A549 (cell line): ENCODE results near the gene NMRK1. TPM values are rescaled to one million over a fixed set of nuclear protein-coding genes. Genes with fewer than 3 reads are reported as not detected.

Source experiments
- ATAC-seq, 2 experiments: fragments of 200-7000 bp in 1 of 2; fragments of >200 bp in 1 of 2; cut with Nextera tagmentation in 1 of 2; cut with Tn5 transposase in 1 of 2; 3 replicates each; pipeline versions ENCODE4 v1.8.0 to v1.9.1; 2018 to 2020; ENCODE audit warnings: mild to moderate bottlenecking in 1 of 2, moderate library complexity in 1 of 2
- CTCF ChIA-PET: fragments of 300-600 bp; sonication (Branson Sonifier 250); formaldehyde crosslinking; extraction: SDS; loops from one replicate; lab custom pipeline; 2021; ENCODE audit warnings: antibody characterized with exemption, inconsistent platforms; lab: Yijun Ruan, JAX
- POLR2A ChIA-PET: fragments of 350-600 bp; formaldehyde crosslinking; extraction: SDS; loops from one replicate; lab custom pipeline; 2021; ENCODE audit warnings: antibody characterized with exemption, inconsistent platforms; lab: Yijun Ruan, JAX
- DNase-seq, 2 experiments: peaks; one replicate each; pipeline versions ENCODE4 v3.0.0 to v3.0.0-alpha.2; 2011 to 2016; ENCODE audit warnings: low read depth in 1 of 2, low spot score in 1 of 2
- FAIRE-seq: peaks from 2 replicates; lab custom pipeline; 2011; peaks lifted over from hg19 to GRCh38; lab: Jason Lieb, UNC
- H3K27ac ChIP-seq, 2 experiments: fragments of >200 bp; sonication (Bioruptor Twin); formaldehyde crosslinking; 3 replicates each; pipeline ENCODE4 v1.5.1; 2016 to 2017
- H3K4me1 ChIP-seq: fragments of >200 bp; sonication (Bioruptor Twin); formaldehyde crosslinking; 3 replicates; pipeline ENCODE4 v1.6.1; 2016
- H3K4me2 ChIP-seq: fragments of >200 bp; sonication (Bioruptor Twin); formaldehyde crosslinking; 3 replicates; pipeline ENCODE4 v1.6.1; 2016
- H3K4me3 ChIP-seq: fragments of >200 bp; sonication (Bioruptor Twin); formaldehyde crosslinking; 3 replicates; pipeline ENCODE4 v1.5.1; 2016
- H3K9me3 ChIP-seq: fragments of >200 bp; sonication (Bioruptor Twin); formaldehyde crosslinking; 3 replicates; pipeline ENCODE4 v1.6.1; 2016
- ATOH8 ChIP-seq: fragments of 250-450 bp; sonication (Bioruptor Pico); IDR thresholded peaks from 2 replicates; pipeline ENCODE4 v1.5.0; 2020; ENCODE audit warnings: low read depth, mild to moderate bottlenecking, moderate library complexity
- BHLHE40 ChIP-seq: IDR thresholded peaks from 2 replicates; pipeline ENCODE4 v1.6.1; 2012; ENCODE audit warnings: low read depth, low read length, inconsistent platforms
- CHD2 ChIP-seq: fragments of 150-350 bp; IDR thresholded peaks from 2 replicates; pipeline ENCODE4 v1.6.1; 2014; ENCODE audit warnings: low read length; ENCODE audit not compliant: partially characterized antibody
- CTCF ChIP-seq: fragments of >200 bp; sonication (Bioruptor Twin); formaldehyde crosslinking; IDR thresholded peaks from 3 replicates; pipeline ENCODE4 v1.5.1; 2016
- EHF ChIP-seq: fragments of 250-450 bp; sonication (Bioruptor Pico); IDR thresholded peaks from 2 replicates; pipeline ENCODE4 v1.5.0; 2020; ENCODE audit warnings: mild to moderate bottlenecking
- EHMT2 ChIP-seq: fragments of 200-600 bp; sonication (generic); IDR thresholded peaks from 2 replicates; pipeline ENCODE4 v1.6.1; 2016; ENCODE audit warnings: antibody characterized with exemption, low read depth, mild to moderate bottlenecking, moderate library complexity
- EP300 ChIP-seq, 2 experiments: fragments of >200 bp; sonication (Bioruptor Twin); formaldehyde crosslinking; IDR thresholded peaks; 2 replicates in 1 of 2; 3 replicates in 1 of 2; pipeline ENCODE4 v1.6.1; 2016 to 2017
- FOSB ChIP-seq: fragments of 250-450 bp; sonication (Bioruptor Pico); IDR thresholded peaks from 2 replicates; pipeline ENCODE4 v1.5.0; 2020; ENCODE audit warnings: mild to moderate bottlenecking, moderate library complexity
- FOSL2 ChIP-seq, 2 experiments: fragments of 450-650 bp in 1 of 2; fragments of >200 bp in 1 of 2; sonication (Bioruptor Twin) in 1 of 2; formaldehyde crosslinking; IDR thresholded peaks; 2 replicates each; pipeline versions ENCODE4 v1.5.0 to v1.6.1; 2016 to 2020; ENCODE audit warnings: mild to moderate bottlenecking in 1 of 2, moderate library complexity in 1 of 2
- FOXS1 ChIP-seq: fragments of 250-450 bp; sonication (Bioruptor Pico); IDR thresholded peaks from 2 replicates; pipeline ENCODE4 v1.5.0; 2020; ENCODE audit warnings: mild to moderate bottlenecking, moderate library complexity
- GATA3 ChIP-seq: IDR thresholded peaks from 2 replicates; pipeline ENCODE4 v1.6.1; 2012; ENCODE audit warnings: borderline replicate concordance
- HMGXB4 ChIP-seq: fragments of 250-450 bp; sonication (Bioruptor Pico); IDR thresholded peaks from 2 replicates; pipeline ENCODE4 v1.5.0; 2021; ENCODE audit warnings: mild to moderate bottlenecking, moderate library complexity, borderline replicate concordance
- HOXA7 ChIP-seq: fragments of 250-450 bp; sonication (Bioruptor Pico); IDR thresholded peaks from 2 replicates; pipeline ENCODE4 v1.5.0; 2020; ENCODE audit warnings: mild to moderate bottlenecking, moderate library complexity
- HOXB13 ChIP-seq: fragments of 250-450 bp; sonication (Bioruptor Pico); IDR thresholded peaks from 2 replicates; pipeline ENCODE4 v1.5.0; 2020; ENCODE audit warnings: low read depth, mild to moderate bottlenecking, moderate library complexity
- JUNB ChIP-seq: fragments of >200 bp; sonication (Bioruptor Twin); formaldehyde crosslinking; IDR thresholded peaks from 2 replicates; pipeline ENCODE4 v1.6.1; 2016
- KDM1A ChIP-seq: fragments of 200-600 bp; sonication (generic); IDR thresholded peaks from 2 replicates; pipeline ENCODE4 v1.6.1; 2016; ENCODE audit warnings: low read depth, mild to moderate bottlenecking
- KDM5A ChIP-seq: fragments of 200-600 bp; sonication (generic); IDR thresholded peaks from 2 replicates; pipeline ENCODE4 v1.6.1; 2016; ENCODE audit warnings: antibody characterized with exemption, mild to moderate bottlenecking
- MAZ ChIP-seq: fragments of 150-350 bp; IDR thresholded peaks from 2 replicates; pipeline ENCODE4 v1.6.1; 2014; ENCODE audit warnings: antibody characterized with exemption, low read depth, low read length, borderline replicate concordance
- NFE2L2 ChIP-seq: fragments of 150-350 bp; conservative IDR thresholded peaks from 2 replicates; pipeline ENCODE4 v1.6.1; 2014; ENCODE audit warnings: low read length
- PHF8 ChIP-seq: fragments of 200-600 bp; sonication (generic); IDR thresholded peaks from 2 replicates; pipeline ENCODE4 v1.6.1; 2016; ENCODE audit warnings: low read depth, mild to moderate bottlenecking, antibody characterized with exemption, moderate library complexity, borderline replicate concordance
- RAD21 ChIP-seq, 2 experiments: fragments of >200 bp in 1 of 2; sonication (Bioruptor Twin) in 1 of 2; formaldehyde crosslinking in 1 of 2; IDR thresholded peaks in 1 of 2; conservative IDR thresholded peaks in 1 of 2; 2 replicates in 1 of 2; 3 replicates in 1 of 2; pipeline ENCODE4 v1.6.1; 2012 to 2018; ENCODE audit warnings: inconsistent platforms in 1 of 2
- RARB ChIP-seq: fragments of 250-450 bp; sonication (Bioruptor Pico); IDR thresholded peaks from 2 replicates; pipeline ENCODE4 v1.8.0; 2021; ENCODE audit warnings: mild to moderate bottlenecking, moderate library complexity
- RNF2 ChIP-seq: fragments of 200-600 bp; sonication (generic); IDR thresholded peaks from 2 replicates; pipeline ENCODE4 v1.6.1; 2016; ENCODE audit warnings: low read depth, mild to moderate bottlenecking, antibody characterized with exemption, moderate library complexity, borderline replicate concordance
- ZC3H11A ChIP-seq: fragments of 450-650 bp; IDR thresholded peaks from 2 replicates; pipeline ENCODE4 v1.6.1; 2014; ENCODE audit warnings: antibody characterized with exemption, mild to moderate bottlenecking
- ZFP36 ChIP-seq: fragments of 450-650 bp; IDR thresholded peaks from 2 replicates; pipeline ENCODE4 v1.6.1; 2014; ENCODE audit warnings: borderline replicate concordance; ENCODE audit not compliant: partially characterized antibody
- ZNF302 ChIP-seq: fragments of 250-450 bp; sonication (Bioruptor Pico); IDR thresholded peaks from 2 replicates; pipeline ENCODE4 v1.9.0; 2021; ENCODE audit warnings: inconsistent platforms, mild to moderate bottlenecking, moderate library complexity
- ZSCAN20 ChIP-seq: fragments of 250-450 bp; sonication (Bioruptor Pico); IDR thresholded peaks from 2 replicates; pipeline ENCODE4 v1.8.0; 2022; ENCODE audit warnings: mild to moderate bottlenecking, moderate library complexity
- WGBS: methylation state at CpG from one replicate; pipeline ENCODE4 v1.1.6; 2017; ENCODE audit errors: missing lambda C conversion rate; 5-methylcytosine and 5-hydroxymethylcytosine counted together
- polyA plus RNA-seq, 4 experiments: library from polyadenylated mRNA; depleted of rRNA in 3 of 4; stranded (reverse); fragments of >200 nt; fragmentation: RNase III in 1 of 4; extraction: RNeasy Plus Mini Kit Qiagen cat#74134 plus additional on column Dnase treatment in 1 of 4; gene quantifications; 2 replicates in 3 of 4; 3 replicates in 1 of 4; pipeline ENCODE4 v1.2.3, GENCODE V29; 2011 to 2017
- TF ChIP-seq, protein P1 (sequence below): fragments of 150-350 bp; IDR thresholded peaks from 2 replicates; pipeline ENCODE4 v1.6.1; 2014; ENCODE audit warnings: low read depth, mild to moderate bottlenecking, low read length

NMRK1 gene
- polyA plus RNA-seq, 2 of the 4 experiments (the other 2 are of a cell fraction), result 7.6 to 10.5 TPM

DNA sequence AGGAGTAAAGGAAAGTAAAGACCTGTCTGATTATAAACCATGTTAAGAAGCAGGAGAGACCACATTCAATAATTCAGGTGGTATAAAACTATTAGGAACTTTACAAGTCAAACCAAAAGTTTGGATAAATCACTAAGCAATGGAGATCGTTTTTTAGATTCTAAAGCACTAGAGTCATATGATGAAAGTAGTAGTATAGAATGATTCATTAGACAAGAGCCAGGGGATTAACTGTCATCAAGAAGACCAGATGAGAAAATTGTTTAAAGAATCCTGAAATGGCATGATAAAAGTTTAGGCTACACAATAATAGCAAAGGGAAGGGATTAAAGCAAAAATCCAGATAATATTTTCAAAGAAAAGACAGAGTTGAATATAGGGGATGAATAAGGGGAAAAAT lies 46.9 kb downstream of the NMRK1 start:
- TF ChIP-seq, protein P1, sequence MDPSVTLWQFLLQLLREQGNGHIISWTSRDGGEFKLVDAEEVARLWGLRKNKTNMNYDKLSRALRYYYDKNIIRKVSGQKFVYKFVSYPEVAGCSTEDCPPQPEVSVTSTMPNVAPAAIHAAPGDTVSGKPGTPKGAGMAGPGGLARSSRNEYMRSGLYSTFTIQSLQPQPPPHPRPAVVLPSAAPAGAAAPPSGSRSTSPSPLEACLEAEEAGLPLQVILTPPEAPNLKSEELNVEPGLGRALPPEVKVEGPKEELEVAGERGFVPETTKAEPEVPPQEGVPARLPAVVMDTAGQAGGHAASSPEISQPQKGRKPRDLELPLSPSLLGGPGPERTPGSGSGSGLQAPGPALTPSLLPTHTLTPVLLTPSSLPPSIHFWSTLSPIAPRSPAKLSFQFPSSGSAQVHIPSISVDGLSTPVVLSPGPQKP, result no peak
- TF ChIP-seq HOXA7 (CRISPR knock-in tag) (no peak), FOXS1 (CRISPR knock-in tag) (no peak), MAZ (no peak), JUNB (no peak), KDM5A (no peak), PHF8 (no peak), HMGXB4 (CRISPR knock-in tag) (no peak), FOSL2 (IDR thresholded peaks at IDR 0.05) (no peak), FOSL2 (CRISPR knock-in tag; IDR thresholded peaks at IDR 0.05) (no peak), ZC3H11A (no peak), GATA3 (no peak)
- H3K4me2 ChIP-seq, result no peak overlapping the region
- WGBS, result 18% methylated on average over 1 of the region's 1 CpG
- FAIRE-seq, result no peak
- H3K4me3 ChIP-seq, result no peak overlapping the region
- no peaks in the 10 kb centered on the region for H3K9me3 ChIP-seq
- POLR2A ChIA-PET, result no interaction called here
- no peak overlapping the region for H3K27ac ChIP-seq
- no peak for ATAC-seq
- no peaks in the 10 kb centered on the region for H3K4me1 ChIP-seq
- no peak for DNase-seq
- CTCF ChIA-PET, result interaction anchor here (2.3 to 2.9 kb wide), 2 partner anchors 13 to 267 kb away, joined by 7 read pairs; partner anchors contain the start of gene CARNMT1

- ChIA-PET POLR2A (no interaction called here), CTCF (interaction anchor here (1.2 to 2.9 kb wide), 2 partner anchors 11 to 26 kb away, joined by 4 to 7 read pairs; partner anchors contain the start of gene CARNMT1)
- no peak for DNase-seq
- 26% methylated on average over 3 of the region's 3 CpGs for WGBS
- no peak for FAIRE-seq
- ATAC-seq, result no peak
- Histone ChIP-seq H3K4me1 (no peaks in the 10 kb centered on the region), H3K4me3 (no peak overlapping the region), H3K4me2 (no peak overlapping the region), H3K27ac (no peak overlapping the region), H3K9me3 (no peaks in the 10 kb centered on the region)
- TF ChIP-seq NFE2L2, result no peak
- TF ChIP-seq BHLHE40, result no peak
- TF ChIP-seq EHMT2, result no peak
- no peak for TF ChIP-seq EP300 (IDR thresholded peaks at IDR 0.05)
- TF ChIP-seq ZFP36, result no peak
- TF ChIP-seq CTCF, result no peak
- TF ChIP-seq ZSCAN20 (CRISPR knock-in tag), result no peak
- no peak for TF ChIP-seq FOSB (CRISPR knock-in tag)
- TF ChIP-seq GATA3, result no peak
- TF ChIP-seq ZNF302 (CRISPR knock-in tag), result no peak
- no peak for TF ChIP-seq KDM1A
- TF ChIP-seq EHF (CRISPR knock-in tag), result no peak
- no peak for TF ChIP-seq ATOH8
- no peak for TF ChIP-seq RARB
- no peak for TF ChIP-seq CHD2
- no peak for TF ChIP-seq HOXB13 (CRISPR knock-in tag)
- no peak for TF ChIP-seq KDM5A
- TF ChIP-seq RNF2, result no peak
- TF ChIP-seq RAD21 (conservative IDR thresholded peaks at IDR 0.05 in 1 of 2, IDR thresholded peaks at IDR 0.05 in 1 of 2), result no peak
Measured at GRCh38 chr9:75039801-75040200, 48.2 kb downstream of the NMRK1 start.
